AG10803 (cell line): ENCODE data around the gene EXOC4.

Source experiments
- DNase-seq: peaks from one replicate; pipeline ENCODE4 v3.0.0; 2010; ENCODE audit warnings: low read depth
- H3K4me3 ChIP-seq: 2 replicates; pipeline ENCODE4 v1.5.1; 2011; ENCODE audit warnings: mild to moderate bottlenecking, low read length, control low read depth
- CTCF ChIP-seq: conservative IDR thresholded peaks from 2 replicates; pipeline ENCODE4 v1.5.1; 2011; ENCODE audit warnings: mild to moderate bottlenecking, low read length, control low read depth, inconsistent platforms

The EXOC4 gene

GRCh38 chr7:133843341-133843740, 590.5 kb downstream of the EXOC4 start:
- TF ChIP-seq CTCF = no peak
- no peak for DNase-seq
- no peak overlapping the region for H3K4me3 ChIP-seq

GRCh38 chr7:133845005-133845404, 592.1 kb downstream of the EXOC4 start:
- no peak for DNase-seq
- no peak for TF ChIP-seq CTCF
- no peak overlapping the region for H3K4me3 ChIP-seq

GRCh38 chr7:133846203-133846945, 593.5 kb downstream of the EXOC4 start:
- no peak overlapping the region for H3K4me3 ChIP-seq
- TF ChIP-seq CTCF = no peak
- DNase-seq = no peak

- H3K4me3 ChIP-seq = no peak overlapping the region
- DNase-seq = no peak
- TF ChIP-seq CTCF = no peak
These were observed 597.8 kb downstream of the EXOC4 start for GRCh38 chr7:133850497-133851280.

- H3K4me3 ChIP-seq = no peak overlapping the region
- no peak for DNase-seq
- TF ChIP-seq CTCF = no peak
These were observed 598.5 kb downstream of the EXOC4 start for GRCh38 chr7:133851411-133851810.

GRCh38 chr7:133853706-133854276, 600.9 kb downstream of the EXOC4 start:
- H3K4me3 ChIP-seq = no peak overlapping the region
- DNase-seq = peak; percentile 95
- peak; percentile 60 for TF ChIP-seq CTCF
